Posterior cingulate gyrus (tissue), 11 donors: ENCODE measurements around the gene FANCD2OS.
"Not testable (repeated sequence)": the region's sequence is repeated elsewhere in the genome, so short reads cannot be mapped to it uniquely, and the experiment has no call there.

Experiments
- DNase-seq, 10 donors: peaks; one replicate each; pipeline versions ENCODE4 v3.0.0 to v3.0.0-alpha.2; 2020 to 2021; ENCODE audit warnings: mixed read lengths in 3 of 10
- intact Hi-C: fragments of 100-400 bp; cut with DNase I; formaldehyde crosslinking; loops from one replicate; pipeline ENCODE4 v1.15.1; 2023

FANCD2OS gene

DNA sequence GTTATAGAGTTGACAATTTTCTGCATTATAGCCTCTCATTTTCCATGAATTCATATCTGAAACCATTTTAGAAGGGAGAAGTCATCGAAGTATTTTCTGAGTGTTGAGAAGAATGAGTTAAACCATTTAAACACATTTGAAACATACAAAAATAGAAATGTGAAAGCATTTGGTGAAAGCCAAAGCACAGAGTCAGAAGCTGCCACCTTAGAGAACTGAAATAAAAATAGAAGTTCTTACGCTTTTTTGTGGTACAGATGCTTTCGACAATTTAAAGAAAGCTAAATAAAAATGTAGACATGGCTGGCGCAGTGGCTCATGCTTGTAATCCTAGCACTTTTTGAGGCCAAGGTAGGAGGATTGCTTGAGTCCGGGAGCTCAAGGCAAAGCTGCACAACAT, 9.0 kb downstream of the FANCD2OS start:
- intact Hi-C loops, result no loop called here
- no peak for DNase-seq

DNA sequence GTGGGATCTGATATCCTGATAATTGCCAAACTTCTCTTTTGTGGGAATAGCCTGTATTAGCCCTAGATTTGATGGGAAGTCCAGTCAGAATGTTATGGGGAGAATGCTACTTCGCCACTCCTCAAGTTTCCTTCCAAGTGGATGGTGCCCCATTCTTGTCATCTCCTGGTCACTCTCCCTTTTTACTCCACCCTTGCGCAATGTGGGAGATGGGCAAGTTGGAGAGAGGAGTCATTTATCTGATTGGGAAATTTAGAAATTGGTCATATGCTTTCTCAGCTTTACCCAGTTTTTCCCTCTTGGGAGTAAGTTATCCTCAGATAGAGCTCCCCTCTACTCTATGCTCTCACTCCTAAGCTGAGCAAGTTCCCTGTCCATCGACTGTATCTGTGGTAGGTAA, 14.4 kb downstream of the FANCD2OS start:
- intact Hi-C loops, result no loop called here
- DNase-seq, result no peak

DNA sequence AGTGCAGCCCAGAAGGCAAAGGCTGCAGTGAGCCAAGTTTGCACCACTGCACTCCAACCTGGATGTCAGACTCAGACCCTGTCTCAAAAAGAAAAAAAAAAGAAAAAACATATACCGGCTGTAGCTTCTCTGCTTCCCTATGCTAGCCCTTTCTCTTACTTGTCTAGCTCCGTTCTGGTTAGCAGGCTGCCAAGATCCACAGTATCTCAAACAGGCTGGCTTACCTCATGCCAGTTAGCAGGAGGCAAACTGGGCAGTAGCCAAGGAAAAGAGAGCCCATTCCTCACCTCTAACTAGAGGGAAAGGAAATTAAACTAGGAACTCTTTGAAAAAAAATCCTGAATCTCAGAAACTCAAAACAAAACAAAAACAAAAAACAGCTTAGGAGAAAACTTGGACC, 16.7 kb downstream of the FANCD2OS start:
- DNase-seq, intact Hi-C loops: not testable (repeated sequence)

- DNase-seq, result not testable (repeated sequence)
These were observed 17.3 kb downstream of the FANCD2OS start for GRCh38 chr3:10090774-10091173.

DNA sequence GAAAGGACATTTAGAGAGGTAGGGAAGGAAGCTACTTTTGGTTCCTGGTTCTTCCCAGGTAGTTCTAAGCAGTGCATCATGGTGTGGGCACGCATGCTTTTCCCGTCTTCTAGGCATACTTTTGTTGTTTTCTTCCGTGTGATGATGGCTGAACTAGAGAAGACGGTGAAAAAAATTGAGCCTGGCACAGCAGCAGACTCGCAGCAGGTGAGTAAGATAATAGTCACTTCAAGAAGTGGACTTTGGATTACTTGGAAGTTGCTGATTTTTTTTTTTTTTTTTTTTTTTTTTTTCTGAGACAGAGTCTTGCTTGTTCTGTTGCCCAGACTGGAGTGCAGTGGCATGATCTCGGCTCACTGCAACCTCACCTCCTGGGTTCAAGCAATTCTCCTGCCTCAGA, 17.9 kb downstream of the FANCD2OS start:
- DNase-seq, result no peak
- intact Hi-C loops, result no loop called here

More at GRCh38 chr3:10090774-10091173, 17.3 kb downstream of the FANCD2OS start:
- intact Hi-C loops, result not testable (repeated sequence)

DNA sequence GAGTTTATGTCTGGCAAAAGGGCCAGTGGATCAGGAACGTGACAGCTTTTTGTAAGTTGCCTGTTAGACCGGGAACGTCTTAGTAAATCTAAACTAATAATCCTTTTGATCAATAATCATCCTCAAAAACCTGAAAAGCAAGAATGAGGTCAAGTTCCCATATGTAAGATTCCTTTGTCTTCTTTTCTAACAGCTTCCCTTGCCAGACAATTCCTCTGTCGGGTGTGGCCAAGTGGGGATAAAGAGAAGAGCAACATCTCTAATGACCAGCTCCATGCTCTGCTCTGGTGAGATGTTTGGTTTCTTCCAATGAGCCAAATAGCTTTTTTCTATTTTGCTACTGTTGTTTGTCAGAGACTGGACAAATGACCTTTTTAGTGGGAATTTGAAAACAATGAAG, 19.8 kb downstream of the FANCD2OS start:
- intact Hi-C loops, result no loop called here
- DNase-seq, result no peak

DNA sequence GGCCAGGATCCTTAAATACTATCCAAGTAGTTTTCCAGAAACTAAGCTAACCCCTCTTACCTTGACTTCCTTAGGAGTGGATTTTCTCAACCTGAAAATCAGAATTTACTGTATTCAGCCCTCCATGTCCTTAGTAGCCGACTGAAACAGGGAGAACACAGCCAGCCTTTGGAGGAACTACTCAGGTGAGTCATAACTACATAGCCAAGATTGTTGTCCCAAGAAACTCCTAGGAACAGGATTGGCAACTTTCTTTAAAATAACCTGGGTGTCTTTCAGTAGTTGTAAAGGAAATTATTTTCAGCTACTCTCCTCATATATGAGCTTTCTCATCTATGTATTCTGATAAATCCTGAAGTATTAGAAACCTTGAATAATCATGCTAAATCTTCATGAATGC, 22.3 kb downstream of the FANCD2OS start:
- intact Hi-C loops, result no loop called here
- no peak for DNase-seq

DNA sequence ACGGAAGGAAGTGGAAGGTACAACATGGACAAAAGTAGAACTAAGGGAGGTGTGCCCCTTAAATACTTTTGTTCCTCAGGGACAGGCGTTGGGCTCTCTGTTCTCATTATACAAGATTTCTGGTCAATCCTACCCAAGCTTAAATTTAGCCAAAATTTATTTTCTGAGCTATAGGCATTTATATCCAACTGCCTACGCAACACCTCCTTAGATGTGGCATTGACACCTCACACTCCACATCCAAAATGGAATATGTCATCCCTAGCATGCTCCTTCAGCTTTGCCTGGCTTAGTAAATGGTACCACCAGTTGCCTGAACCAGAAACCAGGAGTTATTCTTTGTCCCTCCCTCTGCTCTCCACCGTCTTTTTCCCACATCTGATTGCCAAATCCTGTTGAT, 26.2 kb downstream of the FANCD2OS start:
- intact Hi-C loops, result no loop called here

GRCh38 chr3:10074666-10075065, 33.4 kb downstream of the FANCD2OS start:
- DNase-seq, result no peak
- intact Hi-C loops, result no loop called here

More for the DNA sequence above, 26.2 kb downstream of the FANCD2OS start:
- no peak for DNase-seq

GRCh38 chr3:10070077-10070476, 38.0 kb downstream of the FANCD2OS start:
- intact Hi-C loops, result not testable (repeated sequence)
- peak in 1 of 10 donors; percentile 51 for DNase-seq

DNA sequence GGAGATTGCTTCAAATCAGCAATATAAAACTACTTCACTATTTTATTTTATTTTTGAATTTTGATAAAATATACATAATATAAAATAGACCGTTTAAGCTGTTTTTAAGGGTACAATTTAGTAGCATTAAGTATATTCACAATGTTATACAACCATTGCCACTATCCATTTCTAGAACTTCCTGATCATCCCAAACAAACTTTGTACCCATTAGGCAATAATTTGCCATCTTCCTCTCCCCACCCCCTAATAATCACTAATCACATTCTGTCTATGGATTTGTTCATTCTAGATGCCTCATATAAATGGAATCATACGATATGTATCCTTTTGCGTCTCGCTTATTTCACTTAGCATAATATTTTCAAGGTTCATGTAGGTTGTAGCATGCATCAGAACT, 53.0 kb downstream of the FANCD2OS start:
- intact Hi-C loops, result no loop called here
- DNase-seq, result no peak
